GM19238 (cell line): Measurements from ENCODE around the gene TREH.
"Not testable (repeated sequence)": the region's sequence is repeated elsewhere in the genome, so short reads cannot be mapped to it uniquely, and the experiment has no call there.

ENCODE experiments used
- DNase-seq: peaks from one replicate; pipeline ENCODE4 v3.0.0; 2011; ENCODE audit warnings: low spot score; ENCODE audit not compliant: insufficient read length

The TREH gene, protein sequence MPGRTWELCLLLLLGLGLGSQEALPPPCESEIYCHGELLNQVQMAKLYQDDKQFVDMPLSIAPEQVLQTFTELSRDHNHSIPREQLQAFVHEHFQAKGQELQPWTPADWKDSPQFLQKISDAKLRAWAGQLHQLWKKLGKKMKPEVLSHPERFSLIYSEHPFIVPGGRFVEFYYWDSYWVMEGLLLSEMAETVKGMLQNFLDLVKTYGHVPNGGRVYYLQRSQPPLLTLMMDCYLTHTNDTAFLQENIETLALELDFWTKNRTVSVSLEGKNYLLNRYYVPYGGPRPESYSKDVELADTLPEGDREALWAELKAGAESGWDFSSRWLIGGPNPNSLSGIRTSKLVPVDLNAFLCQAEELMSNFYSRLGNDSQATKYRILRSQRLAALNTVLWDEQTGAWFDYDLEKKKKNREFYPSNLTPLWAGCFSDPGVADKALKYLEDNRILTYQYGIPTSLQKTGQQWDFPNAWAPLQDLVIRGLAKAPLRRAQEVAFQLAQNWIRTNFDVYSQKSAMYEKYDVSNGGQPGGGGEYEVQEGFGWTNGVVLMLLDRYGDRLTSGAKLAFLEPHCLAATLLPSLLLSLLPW

DNA sequence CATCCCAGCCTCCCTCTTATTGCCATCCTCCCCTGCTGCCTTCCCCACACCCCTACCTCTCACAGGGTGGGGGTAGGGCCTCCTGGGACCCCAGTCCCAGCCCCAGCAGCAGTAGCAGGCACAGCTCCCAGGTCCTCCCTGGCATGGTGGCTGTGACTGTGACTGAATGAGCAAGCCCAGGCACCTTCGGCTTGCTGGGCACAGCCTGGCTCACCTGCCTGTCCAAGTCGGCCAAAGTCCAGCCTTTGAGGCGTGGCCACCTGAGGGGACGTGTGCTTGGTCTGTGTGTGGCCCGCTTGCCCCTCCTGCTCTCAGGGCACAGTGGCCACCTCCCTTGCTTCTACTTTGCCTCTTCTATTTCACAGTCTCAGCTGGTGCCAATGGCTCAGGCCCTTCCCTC is at the start of gene TREH:
Gene TREH, minus strand, starts transcription at position 168 of the 400 bp plus-strand sequence. Its CDS starts 23 bp downstream, at position 145.
- DNase-seq = no peak

GRCh38 chr11:118728112-118728511 is 48.7 kb upstream of the TREH start:
- DNase-seq = not testable (repeated sequence)

- DNase-seq = not testable (repeated sequence)
Measured at GRCh38 chr11:118727721-118728066, 48.2 kb upstream of the TREH start.

GRCh38 chr11:118727001-118727720 is 47.7 kb upstream of the TREH start:
- DNase-seq = not testable (repeated sequence)

DNA sequence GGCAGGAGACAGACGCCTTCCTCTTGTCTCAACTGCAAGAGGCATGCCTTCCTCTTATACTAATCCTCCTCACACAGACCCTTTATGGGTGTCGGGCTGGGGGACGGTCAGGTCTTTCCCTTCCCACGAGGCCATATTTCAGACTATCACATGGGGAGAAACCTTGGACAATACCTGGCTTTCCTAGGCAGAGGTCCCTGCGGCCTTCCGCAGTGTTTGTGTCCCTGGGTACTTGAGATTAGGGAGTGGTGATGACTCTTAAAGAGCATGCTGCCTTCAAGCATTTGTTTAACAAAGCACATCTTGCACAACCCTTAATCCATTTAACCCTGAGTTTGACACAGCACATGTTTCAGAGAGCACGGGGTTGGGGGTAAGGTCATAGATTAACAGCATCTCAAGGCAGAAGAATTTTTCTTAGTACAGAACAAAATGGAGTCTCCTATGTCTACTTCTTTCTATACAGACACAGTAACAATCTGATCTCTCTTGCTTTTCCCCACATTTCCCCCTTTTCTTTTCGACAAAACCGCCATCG is 42.1 kb upstream of the TREH start:
- DNase-seq = not testable (repeated sequence)

GRCh38 chr11:118720740-118721139 is 41.3 kb upstream of the TREH start:
- DNase-seq = not testable (repeated sequence)

GRCh38 chr11:118720078-118720477 is 40.6 kb upstream of the TREH start:
- not testable (repeated sequence) for DNase-seq

DNA sequence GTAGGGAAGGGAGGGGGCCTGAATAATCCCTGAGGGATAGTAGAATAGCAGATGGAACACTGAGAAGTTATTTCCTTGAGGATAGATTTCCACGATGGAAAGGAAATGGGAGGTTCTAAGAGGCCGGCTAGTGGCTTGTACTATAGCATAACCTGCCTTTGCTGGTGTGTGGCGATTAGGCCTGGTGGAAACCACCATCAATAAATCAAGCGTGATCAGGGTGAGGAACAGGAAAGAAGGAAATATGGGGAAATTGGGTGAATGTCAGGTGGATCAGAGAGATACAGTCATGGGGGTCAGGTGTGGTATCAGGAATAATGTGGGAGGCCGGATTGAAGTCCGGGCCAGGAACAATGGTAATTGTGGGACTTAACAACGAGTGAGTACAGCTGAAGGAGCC is 39.1 kb upstream of the TREH start:
- not testable (repeated sequence) for DNase-seq

DNA sequence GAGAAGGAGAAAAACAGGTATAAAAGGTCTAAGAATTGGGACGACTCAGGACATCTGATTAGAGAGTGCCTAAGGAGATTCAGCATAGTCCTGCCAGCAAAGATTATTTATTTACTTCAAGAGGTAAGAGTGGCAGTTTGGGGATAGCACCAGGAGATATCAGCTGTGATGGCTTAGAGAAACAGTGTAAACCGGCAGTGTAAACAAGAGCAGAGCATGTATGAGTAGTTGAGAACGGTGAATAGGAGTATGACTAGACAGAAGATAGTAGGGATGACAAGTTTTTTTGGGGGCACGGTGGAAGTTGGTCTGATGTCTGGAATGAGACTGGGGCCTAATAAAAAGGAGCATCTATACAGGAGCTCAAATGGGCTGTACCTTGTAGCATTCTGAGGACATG is 38.3 kb upstream of the TREH start:
- DNase-seq = not testable (repeated sequence)

DNA sequence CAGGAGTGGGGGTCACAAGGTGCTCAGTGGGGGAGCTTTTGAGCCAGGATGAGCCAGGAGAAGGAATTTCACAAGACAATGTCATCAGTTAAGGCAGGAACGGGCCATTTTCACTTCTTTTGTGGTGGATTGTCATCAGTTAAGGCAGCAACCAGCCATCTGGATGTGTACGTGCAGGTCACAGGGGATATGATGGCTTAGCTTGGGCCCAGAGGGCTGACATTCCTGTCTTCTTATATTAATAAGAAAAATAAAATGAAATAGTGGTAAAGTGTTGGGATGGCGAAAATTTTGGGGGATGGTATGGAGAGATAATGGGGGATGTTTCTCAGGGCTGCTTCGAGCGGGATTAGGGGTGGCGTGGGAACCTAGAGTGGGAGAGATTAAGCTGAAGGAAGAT is 37.8 kb upstream of the TREH start:
- DNase-seq = not testable (repeated sequence)

DNA sequence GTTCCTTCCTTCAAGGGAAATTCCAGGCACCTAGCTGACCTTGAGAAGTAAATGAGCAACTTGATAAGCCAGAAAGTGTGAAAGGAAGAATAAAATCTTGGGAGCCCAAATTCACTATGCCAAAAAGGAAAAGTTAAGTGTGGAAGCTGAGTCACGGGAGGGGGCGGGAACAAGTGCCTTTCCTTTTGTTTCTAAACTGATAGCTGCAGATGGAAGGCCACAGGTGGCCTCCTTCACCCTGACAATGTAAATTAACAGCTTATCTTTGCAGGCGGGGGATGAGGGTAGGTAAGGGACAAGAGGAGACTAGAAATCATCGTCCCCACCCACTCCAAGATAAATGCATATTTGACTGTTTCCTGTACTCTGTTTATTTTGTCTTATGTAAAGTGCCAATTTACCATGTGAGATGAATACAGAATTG is 36.4 kb upstream of the TREH start:
- no peak for DNase-seq

DNA sequence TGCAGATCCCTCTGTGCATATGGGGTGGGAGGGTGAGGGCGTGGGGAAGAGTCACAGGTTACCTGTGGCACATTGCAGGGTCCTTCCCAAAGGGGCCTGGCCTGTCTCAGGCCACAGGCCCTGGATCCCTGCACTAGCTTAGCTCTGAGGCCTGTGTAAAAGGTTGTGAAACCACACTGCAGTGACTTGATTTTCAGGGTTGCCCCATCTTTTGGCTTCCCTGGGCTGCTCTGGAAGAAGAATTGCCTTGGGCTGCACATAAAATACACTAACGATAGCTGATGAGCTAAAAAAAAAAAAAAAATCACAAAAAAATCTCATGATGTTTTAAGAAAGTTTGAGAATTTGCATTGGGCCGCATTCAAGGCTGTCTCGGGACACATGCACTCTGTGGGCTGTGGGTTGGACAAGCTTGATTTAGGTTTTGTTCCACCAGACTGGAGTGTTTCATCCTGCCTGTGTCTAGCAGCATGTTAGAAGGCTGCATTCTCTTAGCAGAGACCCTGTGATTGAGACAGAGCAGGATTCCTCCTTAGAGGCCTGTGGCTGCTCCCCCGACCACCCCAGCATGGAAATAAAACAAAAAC is 35.9 kb upstream of the TREH start:
- DNase-seq = no peak

DNA sequence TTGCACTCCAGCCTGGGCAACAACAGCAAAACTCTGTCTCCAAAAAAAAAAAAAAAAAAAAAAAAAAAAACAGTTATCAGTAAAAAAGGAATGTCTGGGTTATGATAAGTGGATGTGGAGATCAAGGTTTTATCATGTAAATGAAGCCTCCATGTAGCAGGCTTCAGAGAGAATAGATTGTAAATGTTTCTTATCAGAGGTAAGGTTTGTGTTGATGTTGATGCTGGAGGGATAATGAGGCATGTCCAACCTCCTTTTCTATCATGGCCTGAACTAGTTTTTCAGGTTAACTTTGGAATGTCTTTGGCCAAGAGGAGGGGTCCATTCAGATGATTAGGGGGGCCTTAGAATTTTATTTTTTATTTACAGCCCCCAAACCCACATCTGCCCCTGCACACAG is 35.4 kb upstream of the TREH start:
- DNase-seq = no peak

DNA sequence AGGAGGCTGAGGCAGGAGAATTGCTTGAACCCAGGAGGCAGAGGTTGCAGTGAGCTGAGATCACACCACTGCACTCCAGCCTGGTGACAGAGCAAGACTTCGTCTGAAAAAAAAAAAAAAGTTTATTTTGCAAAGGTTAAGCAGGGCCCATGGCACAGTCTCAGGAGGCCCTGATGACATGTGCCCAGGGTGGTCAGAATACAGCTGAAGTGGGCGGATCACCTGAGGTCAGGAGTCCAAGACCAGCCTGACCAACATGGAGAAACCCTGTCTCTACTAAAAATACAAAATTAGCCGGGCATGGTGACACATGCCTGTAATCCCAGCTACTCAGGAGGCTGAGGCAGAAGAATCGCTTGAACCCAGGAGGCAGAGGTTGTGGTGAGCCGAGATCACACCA is 35.0 kb upstream of the TREH start:
- DNase-seq = not testable (repeated sequence)

GRCh38 chr11:118708296-118708695 is 28.8 kb upstream of the TREH start:
- DNase-seq = no peak

GRCh38 chr11:118706546-118706825 is 27.0 kb upstream of the TREH start:
- DNase-seq = no peak

- DNase-seq = no peak
Measured at GRCh38 chr11:118705791-118706545, 26.5 kb upstream of the TREH start.

DNA sequence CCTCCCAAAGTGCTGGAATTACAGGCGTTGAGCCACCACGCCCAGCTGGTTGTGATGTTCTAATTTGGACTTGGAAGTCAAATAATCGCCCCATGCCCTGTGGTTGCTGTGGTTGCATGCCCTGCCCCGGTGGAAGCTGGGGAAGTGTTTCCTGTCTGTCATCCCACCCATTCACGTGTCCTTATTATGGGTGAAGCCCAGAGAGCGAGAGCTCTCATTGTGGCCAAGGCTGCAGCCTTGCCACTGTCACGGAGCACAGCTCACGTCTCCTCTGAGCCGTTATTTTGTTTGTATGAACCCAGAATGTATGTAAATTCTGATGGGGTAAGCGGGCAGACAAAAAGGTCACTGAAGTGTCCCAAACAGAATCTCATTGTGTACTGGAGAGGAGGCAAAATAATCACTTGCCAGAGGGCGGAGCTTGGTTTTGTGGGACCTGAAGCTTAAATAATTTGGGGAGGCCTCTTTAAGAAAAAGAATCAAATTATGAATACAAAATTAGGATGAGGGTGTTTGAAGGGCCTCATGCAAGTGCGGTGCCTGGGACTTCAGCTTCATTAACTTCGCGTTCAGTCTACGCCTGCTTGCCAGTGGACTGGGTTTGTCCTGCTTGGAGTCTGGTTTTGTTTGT is 25.8 kb upstream of the TREH start:
- no peak for DNase-seq

GRCh38 chr11:118703563-118704106 is 24.2 kb upstream of the TREH start:
- no peak for DNase-seq

- no peak for DNase-seq
Measured at GRCh38 chr11:118699506-118700220, 20.2 kb upstream of the TREH start.
